Heart right ventricle (tissue), 16 donors: ENCODE measurements around the gene SCAF11. TPM values are rescaled to one million over a fixed set of nuclear protein-coding genes. Genes with fewer than 3 reads are reported as not detected.

Experiments
- ATAC-seq, 8 donors: fragments of 200-7000 bp; cut with Tn5 transposase; one replicate each; pipeline ENCODE4 v1.9.1; 2020; ENCODE audit warnings: mild to moderate bottlenecking in 8 of 8, moderate library complexity in 8 of 8, moderate number of reproducible peaks in 1 of 8
- DNase-seq, 2 donors: peaks; one replicate each; pipeline ENCODE4 v3.0.0-alpha.2; 2020
- H3K27ac ChIP-seq, 10 donors: fragments of 200-600 bp; sonication (generic) in 2 of 10; one replicate each; pipeline versions ENCODE4 v1.5.0 to v1.8.0; 2020 to 2022; ENCODE audit warnings: mild to moderate bottlenecking in 3 of 10
- H3K27me3 ChIP-seq, 7 donors: fragments of 200-600 bp; one replicate each; pipeline ENCODE4 v1.8.0; 2021 to 2022; ENCODE audit warnings: mild to moderate bottlenecking in 2 of 7
- H3K36me3 ChIP-seq, 9 donors: fragments of 200-600 bp; sonication (generic) in 1 of 9; one replicate each; pipeline versions ENCODE4 v1.5.0 to v1.8.0; 2020 to 2022; ENCODE audit warnings: mild to moderate bottlenecking in 2 of 9
- H3K4me1 ChIP-seq, 9 donors: fragments of 200-600 bp; sonication (generic) in 1 of 9; one replicate each; pipeline versions ENCODE4 v1.5.0 to v1.8.0; 2020 to 2022; ENCODE audit warnings: mild to moderate bottlenecking in 4 of 9
- H3K4me3 ChIP-seq, 10 donors: fragments of 200-600 bp; sonication (generic) in 2 of 10; one replicate each; pipeline versions ENCODE4 v1.5.0 to v1.8.0; 2020 to 2022; ENCODE audit warnings: mild to moderate bottlenecking in 7 of 10, moderate library complexity in 2 of 10
- H3K9me3 ChIP-seq, 11 donors: fragments of 200-600 bp in 10 of 11; sonication (generic) in 2 of 11; one replicate each; pipeline versions ENCODE4 v1.5.0 to v1.8.0; 2013 to 2022; ENCODE audit warnings: mild to moderate bottlenecking in 2 of 11, control low read depth in 1 of 11, moderate library complexity in 1 of 11
- CTCF ChIP-seq, 9 donors: fragments of 200-600 bp; sonication (generic) in 2 of 9; IDR thresholded peaks; one replicate each; pipeline versions ENCODE4 v1.5.0 to v1.8.0; 2021 to 2022; ENCODE audit warnings: antibody characterized with exemption in 9 of 9, mild to moderate bottlenecking in 5 of 9, moderate library complexity in 1 of 9
- WGBS, 2 donors: extraction: QIAGEN DNeasy Blood & Tissue Kit; methylation state at CpG; one replicate each; pipeline ENCODE4 v1.1.7; 2013; ENCODE audit warnings: inconsistent platforms in 1 of 2; 5-methylcytosine and 5-hydroxymethylcytosine counted together
- intact Hi-C, 10 donors: fragments of 100-400 bp; cut with DNase I; formaldehyde crosslinking; loops; one replicate each; pipeline versions ENCODE4 v1.11.1 to v1.14.2; 2022
- polyA plus RNA-seq, 2 donors: library from polyadenylated mRNA; stranded (reverse); fragments of 200-250 nt; gene quantifications; one replicate each; pipeline ENCODE4 v1.2.3, GENCODE V29; 2013
- total RNA-seq, 10 donors: library from RNA; stranded (reverse); fragmentation: NEBNext Ultra II Directional in 3 of 10; extraction: Animal tissue kit (Norgen Biotek cat#: 25700) in 3 of 10; gene quantifications; one replicate each; pipeline versions ENCODE4 v1.2.1 to v1.2.4, GENCODE V29; 2021 to 2023
- donor health status: Arrhythmogenic right ventricular cardiomyopathy.
- donor health status: ischemic (EF 13 %, LVEDD 7.1; RV severe dilation, severe dysfunction).
- donor health status: healthy with polysubstance abuse.
- donor health status: DM: no; HTN: yes; CAD: no.
- donor health status: DM: no; HTN: no; CAD: no.
- donor health status: ischemic (EF 25% LVEDD 6.9; RV normal size, moderate dysfunction).
- donor health status: ischemic (EF 25% LVEDD 5.7; RV mildly dilated, moderate dysfunction).
- donor health status: healthy.
- donor health status: DM: yes; HTN: yes; CAD: no.
- donor health status: Ischemic cardiomyopathy.
- donor health status: ischemic (EF 35%, LVEDD 5.7; RV mildly dilated, moderate dysfunction).
- donor health status: nonischemic (EF 11% LVEDD 7.7; RV severe dilation, severe dysfunction).
- donor health status: DM: yes; HTN: yes; CAD: no.
- donor health status: PGD.
- donor health status: ischemic (EF 29% LVEDD 5.4; RV normal size, mild dysfunction).
- donor health status: nonischemic (EF 23%, LVEDD 6.1; RV moderate dilation, normal function).

Gene SCAF11
- total and polyA plus RNA-seq, 12 donors: 15.1 to 112 (median 85.6) TPM

DNA sequence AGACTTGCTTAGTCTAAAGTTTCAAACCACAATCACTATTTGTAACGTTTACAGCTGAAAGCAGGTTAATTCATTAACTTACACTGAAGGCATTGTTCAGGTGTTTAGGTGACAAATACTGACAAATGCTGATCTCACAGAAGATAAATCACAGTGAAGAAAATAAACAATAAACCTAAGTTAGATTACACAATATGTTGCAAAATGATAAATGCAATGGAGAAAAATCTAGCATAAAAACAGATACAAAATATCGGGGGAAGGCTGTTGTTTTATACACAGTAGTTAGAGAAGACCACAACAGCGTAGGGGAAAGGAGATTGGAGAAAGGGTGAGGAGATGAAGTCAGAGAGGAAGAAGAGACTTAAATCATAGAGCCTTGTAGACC is 3.0 kb downstream of the SCAF11 start:
- no peaks in the 10 kb centered on the region for H3K27me3 ChIP-seq
- TF ChIP-seq CTCF (IDR thresholded peaks at IDR 0.05): no peak
- peaks cover 0 to 25% (median 0%) of the 10 kb centered on the region in 9 donors for H3K36me3 ChIP-seq
- intact Hi-C loops: no loop called here
- H3K4me1 ChIP-seq: peaks cover 10 to 73% (median 67%) of the 10 kb centered on the region in 9 donors
- ATAC-seq (no peak), DNase-seq (no peak)
- H3K9me3 ChIP-seq: no peaks in the 10 kb centered on the region
- 53 to 59% methylated on average over 3 of the region's 3 CpGs for WGBS, 2 donors
- H3K27ac ChIP-seq: peak overlapping the region in 9 of 10 donors; percentile 6 to 100 (median 96)
- peak overlapping the region in 4 of 10 donors; percentile 68 to 97 (median 78) for H3K4me3 ChIP-seq

GRCh38 chr12:45986641-45987339 is 3.6 kb downstream of the SCAF11 start:
- ATAC-seq: no peak
- H3K36me3 ChIP-seq: peaks cover 0 to 25% (median 0%) of the 10 kb centered on the region in 9 donors
- peak overlapping the region in 9 of 10 donors; percentile 6 to 100 (median 96) for H3K27ac ChIP-seq
- 60 to 61% methylated on average over 5 of the region's 5 CpGs for WGBS, 2 donors
- H3K27me3 ChIP-seq: no peaks in the 10 kb centered on the region
- no peak for DNase-seq
- intact Hi-C loops: no loop called here
- no peaks in the 10 kb centered on the region for H3K9me3 ChIP-seq
- TF ChIP-seq CTCF (IDR thresholded peaks at IDR 0.05): no peak
- peak overlapping the region in 4 of 10 donors; percentile 68 to 97 (median 78) for H3K4me3 ChIP-seq
- H3K4me1 ChIP-seq: peaks cover 10 to 76% (median 72%) of the 10 kb centered on the region in 9 donors

- no peaks in the 10 kb centered on the region for H3K9me3 ChIP-seq
Measured at GRCh38 chr12:45981075-45981837, 9.1 kb downstream of the SCAF11 start.

More at GRCh38 chr12:45981075-45981837, 9.1 kb downstream of the SCAF11 start:
- H3K27me3 ChIP-seq: no peaks in the 10 kb centered on the region
- peaks cover 0 to 14% (median 0%) of the 10 kb centered on the region in 9 donors for H3K36me3 ChIP-seq
- no peak overlapping the region for H3K4me3 ChIP-seq
- no peak for DNase-seq
- 77 to 79% methylated on average over 7 of the region's 7 CpGs for WGBS, 2 donors
- intact Hi-C loops: no loop called here
- TF ChIP-seq CTCF (IDR thresholded peaks at IDR 0.05): no peak
- no peak for ATAC-seq
- peak overlapping the region in 4 of 10 donors; percentile 28 to 51 (median 46) for H3K27ac ChIP-seq
- H3K4me1 ChIP-seq: peaks cover 3 to 97% (median 92%) of the 10 kb centered on the region in 9 donors
